Vagina (tissue), 2 donors: ENCODE measurements around the gene AUP1. TPM values are rescaled to one million over a fixed set of nuclear protein-coding genes. Genes with fewer than 3 reads are reported as not detected.

ENCODE experiments used
- DNase-seq, 2 donors: peaks; one replicate each; pipeline ENCODE4 v3.0.0-alpha.2; 2017; ENCODE audit errors: extremely low spot score in 2 of 2
- H3K27ac ChIP-seq: fragments of 200-600 bp; sonication (generic); one replicate; pipeline ENCODE4 v1.5.1; 2019
- H3K27me3 ChIP-seq: fragments of 200-600 bp; sonication (generic); one replicate; pipeline ENCODE4 v1.5.1; 2019
- H3K36me3 ChIP-seq, 2 donors: fragments of 200-600 bp; sonication (generic); one replicate each; pipeline ENCODE4 v1.5.1; 2017 to 2019
- H3K4me1 ChIP-seq: fragments of 200-600 bp; sonication (generic); one replicate; pipeline ENCODE4 v1.5.1; 2019
- H3K4me3 ChIP-seq, 2 donors: fragments of 200-600 bp; sonication (generic); 1 replicate in 1 of 2; 2 replicates in 1 of 2; pipeline ENCODE4 v1.5.1; 2016 to 2019
- H3K9me3 ChIP-seq: fragments of 200-600 bp; sonication (generic); one replicate; pipeline ENCODE4 v1.5.1; 2019
- POLR2A ChIP-seq, 2 donors: fragments of 450-650 bp; IDR thresholded peaks; one replicate each; pipeline ENCODE4 v1.6.1; 2017; ENCODE audit warnings: antibody characterized with exemption in 2 of 2, mild to moderate bottlenecking in 2 of 2, moderate library complexity in 2 of 2
- POLR2AphosphoS5 ChIP-seq, 2 donors: sonication (generic); formaldehyde crosslinking; IDR thresholded peaks; one replicate each; pipeline ENCODE4 v1.9.0; 2017; ENCODE audit warnings: antibody characterized with exemption in 2 of 2, mild to moderate bottlenecking in 2 of 2, low read depth in 1 of 2; ENCODE audit not compliant: insufficient read depth in 1 of 2
- intact Hi-C: fragments of 100-400 bp; cut with DNase I; formaldehyde crosslinking; loops from one replicate; pipeline ENCODE4 v1.15.1; 2023
- total RNA-seq: library from RNA; depleted of rRNA; stranded (reverse); fragments of >200 nt; gene quantifications from one replicate; pipeline ENCODE4 v1.2.3, GENCODE V29; 2016
- TF ChIP-seq, protein P1 (sequence below), 3 experiments: fragments of 450-650 bp in 2 of 3; fragments of 200-600 bp in 1 of 3; sonication (generic) in 1 of 3; IDR thresholded peaks; one replicate each; pipeline ENCODE4 v1.5.1; 2017 to 2019; ENCODE audit warnings: antibody characterized with exemption in 3 of 3, mild to moderate bottlenecking in 2 of 3, moderate library complexity in 2 of 3

Gene AUP1
- total RNA-seq, 1 donor from 2014 or later = 124 TPM

DNA sequence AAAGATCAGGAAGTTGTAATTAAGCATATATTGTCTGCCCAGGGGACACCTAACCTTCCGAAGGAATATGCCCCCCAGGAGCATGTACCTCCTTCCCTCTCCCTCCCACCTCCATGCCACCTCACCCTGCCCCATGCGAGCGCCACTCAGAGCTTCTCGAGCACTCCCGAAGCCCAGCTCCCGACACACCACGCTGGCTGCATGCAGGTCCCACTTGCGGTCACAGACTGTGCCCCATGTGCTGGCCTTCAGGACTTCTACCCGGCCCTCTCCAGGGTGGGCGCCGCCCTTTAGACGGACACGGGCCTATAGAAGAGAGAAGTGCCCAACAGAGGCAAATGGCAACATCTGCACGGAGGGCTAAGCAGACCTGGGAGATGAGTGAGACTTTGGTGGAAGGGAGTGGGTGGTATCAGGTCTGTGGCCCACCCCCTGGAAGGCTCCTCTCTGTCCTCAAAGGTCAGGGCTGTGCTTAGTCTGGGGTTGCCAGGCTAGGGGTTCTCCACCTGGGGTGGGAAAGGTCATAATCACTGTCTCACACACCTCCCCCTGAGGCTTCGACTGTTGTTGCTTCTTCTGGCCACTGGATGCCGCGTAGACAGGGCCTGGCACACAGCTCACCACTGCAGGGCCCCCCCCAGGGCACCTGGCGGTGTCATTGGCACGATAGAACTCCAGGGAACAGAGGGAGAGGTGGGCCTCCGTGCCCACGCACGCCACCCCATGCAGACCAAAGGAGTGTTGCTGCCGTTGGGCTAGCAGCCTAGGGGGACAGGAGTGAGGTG is 6.9 kb upstream of the AUP1 start:
- DNase-seq = no peak
- H3K27me3 ChIP-seq = no peaks in the 10 kb centered on the region
- H3K36me3 ChIP-seq = peaks cover 0 to 4% of the 10 kb centered on the region in 2 donors
- no peak overlapping the region for H3K4me3 ChIP-seq
- TF ChIP-seq POLR2A (IDR thresholded peaks at IDR 0.05) (no peak), POLR2AphosphoS5 (IDR thresholded peaks at IDR 0.05; ENCODE audit: insufficient read depth in 1 of 2, low read depth in 1 of 2) (no peak)
- TF ChIP-seq, protein P1, sequence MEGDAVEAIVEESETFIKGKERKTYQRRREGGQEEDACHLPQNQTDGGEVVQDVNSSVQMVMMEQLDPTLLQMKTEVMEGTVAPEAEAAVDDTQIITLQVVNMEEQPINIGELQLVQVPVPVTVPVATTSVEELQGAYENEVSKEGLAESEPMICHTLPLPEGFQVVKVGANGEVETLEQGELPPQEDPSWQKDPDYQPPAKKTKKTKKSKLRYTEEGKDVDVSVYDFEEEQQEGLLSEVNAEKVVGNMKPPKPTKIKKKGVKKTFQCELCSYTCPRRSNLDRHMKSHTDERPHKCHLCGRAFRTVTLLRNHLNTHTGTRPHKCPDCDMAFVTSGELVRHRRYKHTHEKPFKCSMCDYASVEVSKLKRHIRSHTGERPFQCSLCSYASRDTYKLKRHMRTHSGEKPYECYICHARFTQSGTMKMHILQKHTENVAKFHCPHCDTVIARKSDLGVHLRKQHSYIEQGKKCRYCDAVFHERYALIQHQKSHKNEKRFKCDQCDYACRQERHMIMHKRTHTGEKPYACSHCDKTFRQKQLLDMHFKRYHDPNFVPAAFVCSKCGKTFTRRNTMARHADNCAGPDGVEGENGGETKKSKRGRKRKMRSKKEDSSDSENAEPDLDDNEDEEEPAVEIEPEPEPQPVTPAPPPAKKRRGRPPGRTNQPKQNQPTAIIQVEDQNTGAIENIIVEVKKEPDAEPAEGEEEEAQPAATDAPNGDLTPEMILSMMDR (IDR thresholded peaks at IDR 0.05) = no peak
- H3K27ac ChIP-seq = no peak overlapping the region
- no peaks in the 10 kb centered on the region for H3K9me3 ChIP-seq
- intact Hi-C loops = no loop called here
- peaks cover 8% of the 10 kb centered on the region for H3K4me1 ChIP-seq

DNA sequence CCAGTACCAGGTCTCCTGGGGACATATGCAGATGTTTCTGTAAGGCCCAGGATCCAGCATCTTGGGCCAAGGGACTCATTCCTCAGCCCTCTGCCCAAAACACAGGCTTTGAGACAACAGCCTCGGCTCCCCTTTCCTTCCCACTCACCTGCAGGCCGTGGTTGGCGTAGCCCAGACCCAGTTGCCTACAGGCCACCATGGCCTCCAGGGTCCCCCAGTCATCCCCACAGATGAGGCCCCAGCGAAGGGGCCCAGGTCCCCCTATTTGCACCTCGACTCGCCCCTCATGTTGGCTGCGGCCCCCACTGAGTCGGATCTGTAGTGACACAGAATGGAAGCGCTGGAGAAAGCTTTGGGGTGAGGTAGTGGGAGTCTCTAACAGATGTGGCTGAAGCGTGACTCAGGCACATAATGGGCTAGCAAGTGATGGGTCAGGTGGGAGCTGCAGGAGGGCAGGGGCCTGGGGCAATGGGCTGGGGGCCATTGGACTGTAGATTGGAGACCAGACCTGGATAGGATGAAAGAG is 6.0 kb upstream of the AUP1 start:
- Histone ChIP-seq H3K4me1 (peaks cover 17% of the 10 kb centered on the region), H3K9me3 (no peaks in the 10 kb centered on the region), H3K27ac (no peak overlapping the region), H3K4me3 (no peak overlapping the region), H3K36me3 (peaks cover 0 to 4% of the 10 kb centered on the region in 2 donors), H3K27me3 (no peaks in the 10 kb centered on the region)
- intact Hi-C loops = no loop called here
- TF ChIP-seq POLR2AphosphoS5 (IDR thresholded peaks at IDR 0.05; ENCODE audit: insufficient read depth in 1 of 2, low read depth in 1 of 2) (no peak), POLR2A (IDR thresholded peaks at IDR 0.05) (no peak)
- TF ChIP-seq, protein P1 (IDR thresholded peaks at IDR 0.05) = no peak
- no peak for DNase-seq

DNA sequence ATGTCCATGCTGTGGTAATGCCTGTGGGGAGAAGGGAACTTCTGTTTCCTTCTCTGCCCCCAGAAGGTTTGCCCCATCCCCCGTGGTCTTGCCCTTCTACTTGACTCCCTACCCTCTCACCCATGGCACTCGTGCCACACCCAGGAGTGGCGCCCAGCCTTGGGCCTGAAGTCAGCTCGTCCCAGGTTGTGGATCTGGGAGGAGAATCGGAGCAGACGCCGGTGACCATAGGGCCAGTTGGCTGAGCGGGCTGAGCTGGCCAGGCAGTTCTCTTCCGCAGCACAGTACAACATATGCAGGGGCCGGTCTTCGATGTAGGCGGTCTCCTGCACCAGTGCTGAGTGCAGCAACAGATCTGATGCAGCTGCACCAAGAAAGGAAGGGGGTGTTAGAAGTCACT is 4.9 kb upstream of the AUP1 start:
- no peak overlapping the region for H3K4me3 ChIP-seq
- H3K36me3 ChIP-seq = peaks cover 0 to 4% of the 10 kb centered on the region in 2 donors
- H3K9me3 ChIP-seq = no peaks in the 10 kb centered on the region
- no peak for DNase-seq
- H3K27me3 ChIP-seq = no peaks in the 10 kb centered on the region
- H3K27ac ChIP-seq = no peak overlapping the region
- H3K4me1 ChIP-seq = peaks cover 17% of the 10 kb centered on the region
- intact Hi-C loops = no loop called here
- TF ChIP-seq, protein P1 (IDR thresholded peaks at IDR 0.05) = no peak
- no peak for TF ChIP-seq POLR2A (IDR thresholded peaks at IDR 0.05)
- no peak for TF ChIP-seq POLR2AphosphoS5 (IDR thresholded peaks at IDR 0.05; ENCODE audit: insufficient read depth in 1 of 2, low read depth in 1 of 2)

DNA sequence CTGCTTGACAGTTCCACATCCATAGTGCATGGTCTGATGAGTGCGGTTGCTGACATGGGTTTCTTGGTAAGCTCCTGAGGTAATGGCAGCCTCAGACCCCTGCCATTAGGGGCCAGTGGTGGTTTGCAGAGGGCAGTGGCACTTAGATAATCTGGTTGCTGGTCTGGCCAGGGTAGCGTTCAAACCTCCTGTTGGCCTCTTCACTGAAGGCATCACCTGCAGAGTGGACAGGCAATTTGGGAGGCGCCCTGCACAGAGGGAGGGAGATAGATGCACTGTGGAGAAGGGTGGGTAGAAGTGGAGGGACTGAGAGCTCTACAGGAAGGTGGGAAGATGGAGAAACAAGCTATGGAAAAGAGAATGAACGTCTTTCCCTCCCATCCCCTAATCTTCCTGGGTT is 4.0 kb upstream of the AUP1 start:
- Histone ChIP-seq H3K4me1 (peaks cover 25% of the 10 kb centered on the region), H3K9me3 (no peaks in the 10 kb centered on the region), H3K27ac (no peak overlapping the region), H3K4me3 (no peak overlapping the region), H3K27me3 (no peaks in the 10 kb centered on the region), H3K36me3 (peaks cover 0 to 4% of the 10 kb centered on the region in 2 donors)
- TF ChIP-seq POLR2AphosphoS5 (IDR thresholded peaks at IDR 0.05; ENCODE audit: insufficient read depth in 1 of 2, low read depth in 1 of 2) (no peak), POLR2A (IDR thresholded peaks at IDR 0.05) (no peak)
- TF ChIP-seq, protein P1 (IDR thresholded peaks at IDR 0.05) = no peak
- DNase-seq = no peak
- intact Hi-C loops = no loop called here

DNA sequence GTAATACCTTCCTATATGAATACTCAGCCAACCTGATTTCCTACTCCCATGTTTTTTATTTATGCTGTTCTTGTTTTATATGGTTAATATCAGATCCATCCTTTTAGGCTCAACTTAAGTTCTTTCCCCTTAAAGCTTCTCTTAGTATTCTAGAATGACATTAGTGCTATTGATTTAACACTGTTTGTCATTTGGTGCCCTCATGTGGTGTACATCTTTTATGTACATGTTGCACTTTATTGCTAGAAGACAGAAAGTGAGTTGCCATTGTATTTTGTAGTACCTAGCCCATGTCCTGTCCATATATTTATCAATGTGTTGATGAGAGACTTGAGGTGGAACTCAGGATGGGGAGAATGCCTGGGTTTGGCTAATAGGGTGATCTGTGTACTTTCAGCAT is 2.7 kb upstream of the AUP1 start:
- intact Hi-C loops = no loop called here
- Histone ChIP-seq H3K9me3 (no peaks in the 10 kb centered on the region), H3K4me3 (no peak overlapping the region), H3K36me3 (peaks cover 0 to 10% of the 10 kb centered on the region in 2 donors), H3K27me3 (no peaks in the 10 kb centered on the region), H3K4me1 (peaks cover 33% of the 10 kb centered on the region), H3K27ac (no peak overlapping the region)
- TF ChIP-seq POLR2A (IDR thresholded peaks at IDR 0.05) (no peak), POLR2AphosphoS5 (IDR thresholded peaks at IDR 0.05; ENCODE audit: insufficient read depth in 1 of 2, low read depth in 1 of 2) (no peak)
- TF ChIP-seq, protein P1 (IDR thresholded peaks at IDR 0.05) = no peak
- no peak for DNase-seq
